Tibial artery (tissue), 4 donors: ENCODE data around the gene TSHZ2.

Experiments used
- DNase-seq, 2 donors: peaks; one replicate each; pipeline ENCODE4 v3.0.0-alpha.2; 2019
- H3K27ac ChIP-seq, 2 donors: fragments of 200-600 bp; sonication (generic) in 1 of 2; 1 replicate in 1 of 2; 2 replicates in 1 of 2; pipeline ENCODE4 v1.5.1; 2018 to 2019; ENCODE audit warnings: mild to moderate bottlenecking in 1 of 2
- H3K27me3 ChIP-seq, 2 donors: fragments of 200-600 bp; sonication (generic) in 1 of 2; one replicate each; pipeline versions ENCODE4 v1.5.1 to v1.6.0; 2016 to 2019
- H3K36me3 ChIP-seq, 3 donors: fragments of 200-600 bp; sonication (generic) in 2 of 3; one replicate each; pipeline ENCODE4 v1.5.1; 2016 to 2019; ENCODE audit warnings: mild to moderate bottlenecking in 2 of 3
- H3K4me1 ChIP-seq, 4 donors: fragments of 200-600 bp; sonication (generic) in 2 of 4; 1 replicate in 3 of 4; 2 replicates in 1 of 4; pipeline ENCODE4 v1.5.1; 2016 to 2019
- H3K4me3 ChIP-seq, 2 donors: fragments of 200-600 bp; sonication (generic) in 1 of 2; 1 replicate in 1 of 2; 2 replicates in 1 of 2; pipeline ENCODE4 v1.5.1; 2018 to 2019; ENCODE audit warnings: mild to moderate bottlenecking in 2 of 2
- H3K9me3 ChIP-seq, 3 donors: fragments of 200-600 bp; sonication (generic) in 1 of 3; one replicate each; pipeline ENCODE4 v1.5.1; 2016 to 2019
- intact Hi-C: fragments of 100-400 bp; cut with DNase I; formaldehyde crosslinking; loops from one replicate; pipeline ENCODE4 v1.15.0; 2023; ENCODE audit warnings: low total_unique reads
- TF ChIP-seq, protein P1 (sequence below), 2 experiments: fragments of 200-600 bp in 1 of 2; fragments of 450-650 bp in 1 of 2; IDR thresholded peaks; one replicate each; pipeline ENCODE4 v1.5.1; 2017 to 2019; ENCODE audit warnings: antibody characterized with exemption in 2 of 2, mild to moderate bottlenecking in 1 of 2, moderate library complexity in 1 of 2

Gene TSHZ2

DNA sequence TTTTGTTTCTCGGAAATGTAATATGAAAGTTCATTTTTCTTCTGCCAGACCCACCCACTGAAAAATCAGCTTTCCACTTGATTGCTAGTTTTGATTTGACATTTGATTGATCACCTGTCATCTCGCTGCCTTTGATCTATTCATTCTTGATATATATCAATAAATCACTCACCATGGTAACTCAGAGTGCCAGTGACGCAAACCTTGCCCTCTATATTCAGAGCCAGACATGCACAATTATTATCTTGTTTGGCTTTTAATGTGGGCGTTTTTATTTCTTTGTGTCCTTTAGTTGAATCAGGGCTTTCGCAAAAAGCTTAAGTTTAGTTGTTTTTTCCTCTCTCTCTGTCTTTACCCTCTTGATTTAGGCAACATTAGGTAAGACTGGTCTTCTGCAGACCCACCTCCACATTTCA, 2.0 kb downstream of the TSHZ2 start:
- Histone ChIP-seq H3K4me3 (peak overlapping the region; percentile 16 to 49), H3K27ac (peak overlapping the region in 1 of 2 donors; percentile 17), H3K9me3 (no peaks in the 10 kb centered on the region), H3K36me3 (no peaks in the 10 kb centered on the region), H3K27me3 (peaks cover 0 to 14% of the 10 kb centered on the region in 2 donors), H3K4me1 (peaks cover 0 to 8% (median 4%) of the 10 kb centered on the region in 4 donors)
- TF ChIP-seq, protein P1, sequence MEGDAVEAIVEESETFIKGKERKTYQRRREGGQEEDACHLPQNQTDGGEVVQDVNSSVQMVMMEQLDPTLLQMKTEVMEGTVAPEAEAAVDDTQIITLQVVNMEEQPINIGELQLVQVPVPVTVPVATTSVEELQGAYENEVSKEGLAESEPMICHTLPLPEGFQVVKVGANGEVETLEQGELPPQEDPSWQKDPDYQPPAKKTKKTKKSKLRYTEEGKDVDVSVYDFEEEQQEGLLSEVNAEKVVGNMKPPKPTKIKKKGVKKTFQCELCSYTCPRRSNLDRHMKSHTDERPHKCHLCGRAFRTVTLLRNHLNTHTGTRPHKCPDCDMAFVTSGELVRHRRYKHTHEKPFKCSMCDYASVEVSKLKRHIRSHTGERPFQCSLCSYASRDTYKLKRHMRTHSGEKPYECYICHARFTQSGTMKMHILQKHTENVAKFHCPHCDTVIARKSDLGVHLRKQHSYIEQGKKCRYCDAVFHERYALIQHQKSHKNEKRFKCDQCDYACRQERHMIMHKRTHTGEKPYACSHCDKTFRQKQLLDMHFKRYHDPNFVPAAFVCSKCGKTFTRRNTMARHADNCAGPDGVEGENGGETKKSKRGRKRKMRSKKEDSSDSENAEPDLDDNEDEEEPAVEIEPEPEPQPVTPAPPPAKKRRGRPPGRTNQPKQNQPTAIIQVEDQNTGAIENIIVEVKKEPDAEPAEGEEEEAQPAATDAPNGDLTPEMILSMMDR (IDR thresholded peaks at IDR 0.05) = no peak
- intact Hi-C loops = no loop called here
- DNase-seq = no peak

DNA sequence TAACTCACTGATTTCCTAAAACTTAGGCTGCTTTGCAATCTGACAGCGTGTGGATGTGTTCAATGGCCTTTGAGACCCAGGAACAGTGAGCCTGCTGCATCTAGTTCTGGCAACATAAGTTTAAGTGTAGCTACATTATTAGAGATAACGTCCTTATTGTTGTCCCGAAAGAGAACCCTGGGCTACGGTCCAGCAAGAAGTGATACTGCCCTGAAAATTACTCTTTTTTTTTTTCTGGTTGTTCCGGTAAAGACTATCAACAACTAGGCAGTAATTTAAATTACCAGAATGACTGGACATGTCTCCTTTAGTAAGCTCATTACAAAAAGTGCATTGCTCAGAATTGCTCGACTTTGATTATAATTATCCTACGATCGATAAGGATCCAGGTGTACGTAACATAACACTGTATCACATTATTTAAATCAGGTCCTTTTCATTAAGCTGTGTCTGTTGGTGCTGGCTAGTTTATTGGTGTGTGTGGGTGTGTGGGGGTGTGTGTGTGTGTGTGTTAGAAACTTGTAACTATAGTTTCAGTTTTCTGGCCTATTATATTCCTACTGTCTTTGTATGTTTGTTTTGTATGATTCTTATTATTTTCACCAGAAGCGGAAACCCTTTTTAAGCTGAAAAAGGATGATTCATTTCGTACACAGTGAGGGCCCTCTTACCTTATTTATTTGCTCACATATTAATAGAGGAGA, 3.0 kb downstream of the TSHZ2 start:
- H3K4me3 ChIP-seq = peak overlapping the region; percentile 16 to 26
- no peaks in the 10 kb centered on the region for H3K36me3 ChIP-seq
- H3K9me3 ChIP-seq = no peaks in the 10 kb centered on the region
- H3K4me1 ChIP-seq = peaks cover 0 to 8% (median 4%) of the 10 kb centered on the region in 4 donors
- intact Hi-C loops = no loop called here
- peak overlapping the region; percentile 17 to 41 for H3K27ac ChIP-seq
- TF ChIP-seq, protein P1 (IDR thresholded peaks at IDR 0.05) = no peak
- no peak for DNase-seq
- H3K27me3 ChIP-seq = peaks cover 0 to 14% of the 10 kb centered on the region in 2 donors

DNA sequence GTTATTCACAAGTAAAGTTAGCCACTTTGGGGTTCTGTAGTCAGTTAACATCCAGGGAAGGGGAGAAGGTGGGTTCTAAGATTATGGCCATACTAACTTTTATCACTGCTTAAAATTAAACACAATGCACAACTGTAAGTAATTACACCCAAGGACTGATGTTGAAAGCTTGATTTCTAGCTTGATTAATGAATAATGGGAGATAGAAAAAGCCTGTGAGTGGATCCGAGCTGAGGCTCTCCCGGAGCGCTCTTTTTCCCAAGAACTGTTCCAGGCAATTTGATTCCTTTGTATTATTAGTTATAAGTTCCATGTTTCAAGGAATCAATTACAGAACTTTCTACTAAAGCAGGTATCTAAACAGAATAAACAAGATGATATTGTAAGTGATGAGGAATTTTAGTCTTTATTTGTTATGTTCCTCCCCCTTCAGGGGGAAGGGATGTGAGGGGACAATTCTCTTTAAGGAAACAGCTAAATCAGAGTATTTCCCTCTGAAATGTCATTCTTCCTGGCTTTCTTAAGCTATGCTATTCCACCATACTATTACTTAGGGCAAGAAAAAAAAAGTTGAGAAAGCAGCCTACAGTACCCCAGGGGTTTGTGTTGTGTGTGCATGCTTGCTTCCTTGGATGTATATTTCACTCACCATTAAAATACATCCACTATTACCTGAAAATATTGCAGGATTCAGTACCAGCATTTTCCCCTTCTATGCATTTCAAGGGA, 3.8 kb downstream of the TSHZ2 start:
- peaks cover 0 to 14% of the 10 kb centered on the region in 2 donors for H3K27me3 ChIP-seq
- H3K9me3 ChIP-seq = no peaks in the 10 kb centered on the region
- intact Hi-C loops = no loop called here
- H3K27ac ChIP-seq = peak overlapping the region in 1 of 2 donors; percentile 41
- no peak for DNase-seq
- H3K36me3 ChIP-seq = no peaks in the 10 kb centered on the region
- H3K4me1 ChIP-seq = peaks cover 0 to 8% (median 4%) of the 10 kb centered on the region in 4 donors
- TF ChIP-seq, protein P1 (IDR thresholded peaks at IDR 0.05) = no peak
- peak overlapping the region in 1 of 2 donors; percentile 16 for H3K4me3 ChIP-seq

DNA sequence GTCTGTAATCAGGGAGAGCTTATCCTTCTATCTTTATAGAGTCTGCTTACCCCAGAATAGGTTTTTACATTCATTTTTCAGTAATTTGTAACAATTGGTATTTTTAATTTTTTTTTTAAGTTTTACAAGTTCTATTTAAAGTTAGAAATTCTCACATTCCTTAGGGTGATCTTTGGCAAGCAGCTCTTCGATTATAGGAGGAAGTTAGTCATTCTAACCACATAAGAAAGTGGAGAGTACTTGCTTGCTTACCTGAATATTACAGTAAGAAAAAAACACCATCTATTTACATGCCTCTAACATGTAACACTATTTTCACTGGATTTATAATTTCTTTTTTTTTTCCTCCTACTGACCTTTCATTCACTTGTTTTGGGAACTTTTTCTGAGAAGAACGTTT, 6.7 kb downstream of the TSHZ2 start:
- intact Hi-C loops = no loop called here

DNA sequence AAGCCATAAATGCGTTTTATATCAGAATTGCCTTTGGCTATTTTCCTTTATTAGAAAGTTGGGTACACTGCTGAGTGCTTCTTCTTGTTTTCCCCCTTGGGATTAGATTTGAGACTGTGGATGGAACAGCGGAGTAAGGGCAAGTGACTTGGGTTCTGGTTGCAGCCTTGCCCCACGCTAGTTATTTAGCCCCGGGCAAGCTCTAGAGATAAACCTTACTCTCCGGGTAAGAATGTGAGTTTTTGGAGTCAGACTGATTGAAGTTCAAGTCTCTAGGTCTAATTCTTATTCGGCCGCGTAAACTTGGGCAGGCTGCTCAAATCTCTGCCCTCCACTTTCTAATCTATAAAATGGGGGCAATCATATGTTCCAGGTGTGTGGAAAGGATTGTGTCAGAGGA, 8.9 kb downstream of the TSHZ2 start:
- no peak overlapping the region for H3K4me3 ChIP-seq
- H3K27ac ChIP-seq = no peak overlapping the region
- no peaks in the 10 kb centered on the region for H3K36me3 ChIP-seq
- H3K9me3 ChIP-seq = no peaks in the 10 kb centered on the region
- no peak for DNase-seq
- H3K4me1 ChIP-seq = no peaks in the 10 kb centered on the region
- TF ChIP-seq, protein P1 (IDR thresholded peaks at IDR 0.05) = no peak
- intact Hi-C loops = no loop called here
- H3K27me3 ChIP-seq = no peaks in the 10 kb centered on the region

More for the DNA sequence above, 6.7 kb downstream of the TSHZ2 start:
- Histone ChIP-seq H3K4me3 (no peak overlapping the region), H3K27ac (no peak overlapping the region), H3K9me3 (no peaks in the 10 kb centered on the region), H3K36me3 (no peaks in the 10 kb centered on the region), H3K4me1 (no peaks in the 10 kb centered on the region), H3K27me3 (no peaks in the 10 kb centered on the region)
- no peak for DNase-seq
- TF ChIP-seq, protein P1 (IDR thresholded peaks at IDR 0.05) = no peak
